ENCODE data around the gene APLP1. TPM values are rescaled to one million over a fixed set of nuclear protein-coding genes. Genes with fewer than 3 reads are reported as not detected.

APLP1 gene
- total and polyA plus RNA-seq, 2 experiments from 2014 or later, result 30.2 to 36.0 TPM

GRCh38 chr19:35851213-35852028, 17.0 kb upstream of the APLP1 start:
- DNase-seq (ENCODE audit: low spot score), result peak; percentile 90
- peak overlapping the region; percentile 64 for H3K4me3 Mint-ChIP-seq
- Histone ChIP-seq H4K20me1 (replicated peaks; ENCODE audit: insufficient read depth) (no peaks in the 10 kb centered on the region), H3K4me1 (ENCODE audit: insufficient read depth) (peaks cover 28% of the 10 kb centered on the region), H3K4me3 (peak overlapping the region; percentile 48), H2AFZ (peak overlapping the region; percentile 97), H3K27me3 (ENCODE audit: insufficient read depth) (peaks cover 18% of the 10 kb centered on the region), H3K36me3 (ENCODE audit: insufficient read depth) (no peaks in the 10 kb centered on the region), H3K4me2 (peak overlapping the region; percentile 70), H3F3A (replicated peaks; ENCODE audit: low read depth) (0 out of 2 replicates have a peak, but pooled peaks cover 3% of the 10 kb centered on the region), H3K79me2 (replicated peaks; ENCODE audit: insufficient read depth) (no peaks in the 10 kb centered on the region), H3K9me2 (ENCODE audit: insufficient read depth) (no peaks in the 10 kb centered on the region), H3K27ac (ENCODE audit: low read depth) (no peak overlapping the region)
- H3K27ac Mint-ChIP-seq, result peak overlapping the region; percentile 91; the same call in 1 of the 2 replicates
- TF ChIP-seq NANOG (IDR thresholded peaks at IDR 0.05; ENCODE audit: borderline replicate concordance) (no peak), STAT1 (IDR thresholded peaks at IDR 0.05; ENCODE audit: unreplicated experiment) (no peak), ETS1 (IDR thresholded peaks at IDR 0.05) (no peak), ZNF331 (CRISPR knock-in tag; IDR thresholded peaks at IDR 0.05; ENCODE audit: low read depth) (no peak), EZH2phosphoT487 (IDR thresholded peaks at IDR 0.05; ENCODE audit: unreplicated experiment) (no peak), CREB1 (CRISPR knock-in tag; IDR thresholded peaks at IDR 0.05; ENCODE audit: low read depth) (peak; percentile 95), REST (IDR thresholded peaks at IDR 0.05; ENCODE audit: unreplicated experiment) (no peak), POLR2AphosphoS5 (IDR thresholded peaks at IDR 0.05; ENCODE audit: low read depth) (peak; percentile 39; the same call in 1 of the 2 replicates), EZH2 (IDR thresholded peaks at IDR 0.05; ENCODE audit: low read depth, unreplicated experiment) (no peak), JUNB (IDR thresholded peaks at IDR 0.05; ENCODE audit: unreplicated experiment) (no peak), ZNF114 (CRISPR knock-in tag; IDR thresholded peaks at IDR 0.05) (no peak)
- TF ChIP-seq, protein P1, sequence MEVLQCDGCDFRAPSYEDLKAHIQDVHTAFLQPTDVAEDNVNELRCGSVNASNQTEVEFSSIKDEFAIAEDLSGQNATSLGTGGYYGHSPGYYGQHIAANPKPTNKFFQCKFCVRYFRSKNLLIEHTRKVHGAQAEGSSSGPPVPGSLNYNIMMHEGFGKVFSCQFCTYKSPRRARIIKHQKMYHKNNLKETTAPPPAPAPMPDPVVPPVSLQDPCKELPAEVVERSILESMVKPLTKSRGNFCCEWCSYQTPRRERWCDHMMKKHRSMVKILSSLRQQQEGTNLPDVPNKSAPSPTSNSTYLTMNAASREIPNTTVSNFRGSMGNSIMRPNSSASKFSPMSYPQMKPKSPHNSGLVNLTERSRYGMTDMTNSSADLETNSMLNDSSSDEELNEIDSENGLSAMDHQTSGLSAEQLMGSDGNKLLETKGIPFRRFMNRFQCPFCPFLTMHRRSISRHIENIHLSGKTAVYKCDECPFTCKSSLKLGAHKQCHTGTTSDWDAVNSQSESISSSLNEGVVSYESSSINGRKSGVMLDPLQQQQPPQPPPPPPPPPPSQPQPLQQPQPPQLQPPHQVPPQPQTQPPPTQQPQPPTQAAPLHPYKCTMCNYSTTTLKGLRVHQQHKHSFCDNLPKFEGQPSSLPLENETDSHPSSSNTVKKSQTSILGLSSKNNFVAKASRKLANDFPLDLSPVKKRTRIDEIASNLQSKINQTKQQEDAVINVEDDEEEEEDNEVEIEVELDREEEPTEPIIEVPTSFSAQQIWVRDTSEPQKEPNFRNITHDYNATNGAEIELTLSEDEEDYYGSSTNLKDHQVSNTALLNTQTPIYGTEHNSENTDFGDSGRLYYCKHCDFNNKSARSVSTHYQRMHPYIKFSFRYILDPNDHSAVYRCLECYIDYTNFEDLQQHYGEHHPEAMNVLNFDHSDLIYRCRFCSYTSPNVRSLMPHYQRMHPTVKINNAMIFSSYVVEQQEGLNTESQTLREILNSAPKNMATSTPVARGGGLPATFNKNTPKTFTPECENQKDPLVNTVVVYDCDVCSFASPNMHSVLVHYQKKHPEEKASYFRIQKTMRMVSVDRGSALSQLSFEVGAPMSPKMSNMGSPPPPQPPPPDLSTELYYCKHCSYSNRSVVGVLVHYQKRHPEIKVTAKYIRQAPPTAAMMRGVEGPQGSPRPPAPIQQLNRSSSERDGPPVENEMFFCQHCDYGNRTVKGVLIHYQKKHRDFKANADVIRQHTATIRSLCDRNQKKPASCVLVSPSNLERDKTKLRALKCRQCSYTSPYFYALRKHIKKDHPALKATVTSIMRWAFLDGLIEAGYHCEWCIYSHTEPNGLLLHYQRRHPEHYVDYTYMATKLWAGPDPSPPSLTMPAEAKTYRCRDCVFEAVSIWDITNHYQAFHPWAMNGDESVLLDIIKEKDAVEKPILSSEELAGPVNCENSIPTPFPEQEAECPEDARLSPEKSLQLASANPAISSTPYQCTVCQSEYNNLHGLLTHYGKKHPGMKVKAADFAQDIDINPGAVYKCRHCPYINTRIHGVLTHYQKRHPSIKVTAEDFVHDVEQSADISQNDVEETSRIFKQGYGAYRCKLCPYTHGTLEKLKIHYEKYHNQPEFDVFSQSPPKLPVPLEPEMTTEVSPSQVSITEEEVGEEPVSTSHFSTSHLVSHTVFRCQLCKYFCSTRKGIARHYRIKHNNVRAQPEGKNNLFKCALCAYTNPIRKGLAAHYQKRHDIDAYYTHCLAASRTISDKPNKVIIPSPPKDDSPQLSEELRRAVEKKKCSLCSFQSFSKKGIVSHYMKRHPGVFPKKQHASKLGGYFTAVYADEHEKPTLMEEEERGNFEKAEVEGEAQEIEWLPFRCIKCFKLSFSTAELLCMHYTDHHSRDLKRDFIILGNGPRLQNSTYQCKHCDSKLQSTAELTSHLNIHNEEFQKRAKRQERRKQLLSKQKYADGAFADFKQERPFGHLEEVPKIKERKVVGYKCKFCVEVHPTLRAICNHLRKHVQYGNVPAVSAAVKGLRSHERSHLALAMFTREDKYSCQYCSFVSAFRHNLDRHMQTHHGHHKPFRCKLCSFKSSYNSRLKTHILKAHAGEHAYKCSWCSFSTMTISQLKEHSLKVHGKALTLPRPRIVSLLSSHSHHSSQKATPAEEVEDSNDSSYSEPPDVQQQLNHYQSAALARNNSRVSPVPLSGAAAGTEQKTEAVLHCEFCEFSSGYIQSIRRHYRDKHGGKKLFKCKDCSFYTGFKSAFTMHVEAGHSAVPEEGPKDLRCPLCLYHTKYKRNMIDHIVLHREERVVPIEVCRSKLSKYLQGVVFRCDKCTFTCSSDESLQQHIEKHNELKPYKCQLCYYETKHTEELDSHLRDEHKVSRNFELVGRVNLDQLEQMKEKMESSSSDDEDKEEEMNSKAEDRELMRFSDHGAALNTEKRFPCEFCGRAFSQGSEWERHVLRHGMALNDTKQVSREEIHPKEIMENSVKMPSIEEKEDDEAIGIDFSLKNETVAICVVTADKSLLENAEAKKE (CRISPR knock-in tag; IDR thresholded peaks at IDR 0.05), result no peak
- TF ChIP-seq, protein P2, sequence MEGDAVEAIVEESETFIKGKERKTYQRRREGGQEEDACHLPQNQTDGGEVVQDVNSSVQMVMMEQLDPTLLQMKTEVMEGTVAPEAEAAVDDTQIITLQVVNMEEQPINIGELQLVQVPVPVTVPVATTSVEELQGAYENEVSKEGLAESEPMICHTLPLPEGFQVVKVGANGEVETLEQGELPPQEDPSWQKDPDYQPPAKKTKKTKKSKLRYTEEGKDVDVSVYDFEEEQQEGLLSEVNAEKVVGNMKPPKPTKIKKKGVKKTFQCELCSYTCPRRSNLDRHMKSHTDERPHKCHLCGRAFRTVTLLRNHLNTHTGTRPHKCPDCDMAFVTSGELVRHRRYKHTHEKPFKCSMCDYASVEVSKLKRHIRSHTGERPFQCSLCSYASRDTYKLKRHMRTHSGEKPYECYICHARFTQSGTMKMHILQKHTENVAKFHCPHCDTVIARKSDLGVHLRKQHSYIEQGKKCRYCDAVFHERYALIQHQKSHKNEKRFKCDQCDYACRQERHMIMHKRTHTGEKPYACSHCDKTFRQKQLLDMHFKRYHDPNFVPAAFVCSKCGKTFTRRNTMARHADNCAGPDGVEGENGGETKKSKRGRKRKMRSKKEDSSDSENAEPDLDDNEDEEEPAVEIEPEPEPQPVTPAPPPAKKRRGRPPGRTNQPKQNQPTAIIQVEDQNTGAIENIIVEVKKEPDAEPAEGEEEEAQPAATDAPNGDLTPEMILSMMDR (conservative IDR thresholded peaks at IDR 0.05; ENCODE audit: low read depth in 2 of 2), result peak; percentile 61 to 78
- H3K4me1 Mint-ChIP-seq, result peaks cover 30% of the 10 kb centered on the region
- ATAC-seq, result peak; percentile 76
- H3K9me3 Mint-ChIP-seq, result no peaks in the 10 kb centered on the region
- H3K36me3 Mint-ChIP-seq (ENCODE audit: low read depth), result no peaks in the 10 kb centered on the region; the same call in 2 of the 3 replicates
- H3K27me3 Mint-ChIP-seq (ENCODE audit: insufficient read depth, low read depth, poor library complexity), result peaks cover 43% of the 10 kb centered on the region

Measured in GM23338 (cell line).